Smooth muscle cell of trachea (primary cell): Measurements from ENCODE around the gene ALDH1L2. TPM values are rescaled to one million over a fixed set of nuclear protein-coding genes. Genes with fewer than 3 reads are reported as not detected.

Experiments used
- total RNA-seq: library from RNA; depleted of rRNA; stranded (reverse); fragments of >200 nt; gene quantifications from 2 replicates; pipeline ENCODE4 v1.2.1, GENCODE V29; 2014

The ALDH1L2 gene
- 41.4 and 57.9 TPM in 2 replicates for total RNA-seq

GRCh38 chr12:105084251-105085250 lies at the start of gene ALDH1L2:
Gene ALDH1L2, minus strand, starts transcription at chr12:105084458. Its CDS starts 22 bp downstream, at chr12:105084436.

GRCh38 chr12:105107494-105108371 lies 23.5 kb upstream of the ALDH1L2 start, which contains the start of gene WASHC4:
Gene WASHC4, plus strand, starts transcription at chr12:105107731. Its CDS starts 70 bp downstream, at chr12:105107801.

GRCh38 chr12:104986022-104986941 lies 98.0 kb downstream of the ALDH1L2 start, which contains the start of gene NOPCHAP1:
Gene NOPCHAP1, plus strand, starts transcription at chr12:104986316. Its CDS starts 37 bp downstream, at chr12:104986353.

Other genes starting within 250 kb of the ALDH1L2 start
- gene SLC41A2, start 126.2 kb downstream of the ALDH1L2 start, total RNA-seq: 22.1 and 26.6 TPM in 2 replicates
- 4.6 and 6.3 TPM in 2 replicates for gene NOPCHAP1, start 98.1 kb downstream of the ALDH1L2 start, total RNA-seq
- 93.0 and 115 TPM in 2 replicates for gene WASHC4, start 23.3 kb upstream of the ALDH1L2 start, total RNA-seq
- gene APPL2, start 151.7 kb upstream of the ALDH1L2 start, total RNA-seq: 46.7 and 58.9 TPM in 2 replicates
- gene C12orf75, start 246.2 kb upstream of the ALDH1L2 start, total RNA-seq: 74.3 and 79.7 TPM in 2 replicates